ENCODE results near the gene PCSK5. TPM values are rescaled to one million over a fixed set of nuclear protein-coding genes. Genes with fewer than 3 reads are reported as not detected.

The PCSK5 gene
- total and polyA plus RNA-seq, 3 experiments from 2014 or later = 1.6 to 1.9 (median 1.8) TPM

GRCh38 chr9:76374783-76375559 is 484.5 kb downstream of the PCSK5 start:
- H3K27ac ChIP-seq (ENCODE audit: low read depth, low read length) = no peak overlapping the region
- Mint-ChIP-seq H3K36me3 (no peaks in the 10 kb centered on the region), H3K27me3 (peaks cover 0 to 2% of the 10 kb centered on the region in 2 donors), H3K4me3 (no peak overlapping the region), H3K27ac (no peak overlapping the region), H3K4me1 (peaks cover 0 to 4% (median 2%) of the 10 kb centered on the region in 3 donors), H3K9me3 (no peaks in the 10 kb centered on the region)
- H3K4me3 ChIP-seq (ENCODE audit: low read length) = no peak overlapping the region
- no peaks in the 10 kb centered on the region for H3K4me1 ChIP-seq (ENCODE audit: insufficient read depth, low read length)
- H3K27me3 ChIP-seq (ENCODE audit: insufficient read depth, low read length, poor library complexity, severe bottlenecking) = no peaks in the 10 kb centered on the region
- no peaks in the 10 kb centered on the region for H3K9me3 ChIP-seq (ENCODE audit: low read length)
- CTCF ChIA-PET = no interaction called here
- DNase-seq = no peak
- POLR2A ChIA-PET = no interaction called here
- no peaks in the 10 kb centered on the region for H3K36me3 ChIP-seq (ENCODE audit: insufficient read depth, low read length)

GRCh38 chr9:76377791-76378190 is 487.3 kb downstream of the PCSK5 start:
- no peak overlapping the region for H3K4me3 ChIP-seq (ENCODE audit: low read length)
- ChIA-PET POLR2A (no interaction called here), CTCF (interaction anchor here (1.1 kb wide), 1 partner anchor 17 kb away, joined by 3 read pairs; no protein-coding TSS in a partner anchor)
- H3K27ac ChIP-seq (ENCODE audit: low read depth, low read length) = no peak overlapping the region
- no peak overlapping the region for H3K27ac Mint-ChIP-seq
- no peak for DNase-seq
- H3K4me1 ChIP-seq (ENCODE audit: insufficient read depth, low read length) = no peaks in the 10 kb centered on the region
- H3K9me3 Mint-ChIP-seq = no peaks in the 10 kb centered on the region
- H3K36me3 ChIP-seq (ENCODE audit: insufficient read depth, low read length) = no peaks in the 10 kb centered on the region
- H3K4me1 Mint-ChIP-seq = peaks cover 0 to 4% (median 2%) of the 10 kb centered on the region in 3 donors
- H3K27me3 ChIP-seq (ENCODE audit: insufficient read depth, low read length, poor library complexity, severe bottlenecking) = no peaks in the 10 kb centered on the region
- H3K36me3 Mint-ChIP-seq = peaks cover 2 to 4% (median 3%) of the 10 kb centered on the region in 3 donors
- H3K9me3 ChIP-seq (ENCODE audit: low read length) = no peaks in the 10 kb centered on the region
- no peak overlapping the region for H3K4me3 Mint-ChIP-seq
- H3K27me3 Mint-ChIP-seq = peaks cover 0 to 2% of the 10 kb centered on the region in 2 donors

DNA sequence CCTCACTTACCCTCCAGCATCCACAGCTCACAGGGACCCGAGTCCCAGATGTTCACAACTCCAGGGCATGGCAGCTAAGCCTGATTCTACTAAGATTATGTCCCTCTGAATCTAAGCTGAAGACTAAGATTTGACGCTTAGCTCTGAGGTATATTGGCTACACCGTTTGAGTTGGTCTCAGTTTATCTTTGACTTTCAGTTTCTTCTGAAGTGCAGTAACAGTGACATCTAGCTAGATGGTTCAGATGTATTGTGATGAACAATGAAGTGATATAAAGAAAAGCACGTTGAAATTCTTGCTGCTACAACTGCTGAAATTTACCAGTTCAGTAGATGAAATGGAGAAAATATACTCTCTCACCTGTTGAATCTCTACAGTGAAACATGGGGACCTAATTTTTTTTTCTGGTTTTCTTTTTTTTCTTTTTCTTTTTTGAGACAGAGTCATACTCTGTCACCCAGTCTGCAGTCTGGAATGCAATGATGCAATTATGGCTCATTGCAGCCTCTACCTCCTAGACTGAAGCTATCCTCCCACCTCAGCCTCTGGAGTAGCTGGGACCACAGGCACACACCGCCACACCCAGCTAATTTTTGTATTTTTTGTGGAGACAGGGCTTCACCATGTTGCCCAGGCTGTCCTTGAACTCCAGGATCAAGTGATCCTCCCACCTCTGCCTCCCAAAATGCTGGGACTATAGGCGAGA is 488.0 kb downstream of the PCSK5 start:
- H3K36me3 ChIP-seq (ENCODE audit: insufficient read depth, low read length) = no peaks in the 10 kb centered on the region
- H3K27ac ChIP-seq (ENCODE audit: low read depth, low read length) = no peak overlapping the region
- Mint-ChIP-seq H3K9me3 (no peaks in the 10 kb centered on the region), H3K27ac (peak overlapping the region in 1 of 8 donors; percentile 43), H3K27me3 (peaks cover 0 to 2% of the 10 kb centered on the region in 2 donors), H3K4me3 (no peak overlapping the region), H3K36me3 (peaks cover 5 to 10% (median 9%) of the 10 kb centered on the region in 3 donors), H3K4me1 (peaks cover 0 to under 1% (median 0%) of the 10 kb centered on the region in 3 donors)
- H3K4me3 ChIP-seq (ENCODE audit: low read length) = no peak overlapping the region
- H3K4me1 ChIP-seq (ENCODE audit: insufficient read depth, low read length) = no peaks in the 10 kb centered on the region
- H3K9me3 ChIP-seq (ENCODE audit: low read length) = no peaks in the 10 kb centered on the region
- ChIA-PET CTCF (no interaction called here), POLR2A (no interaction called here)
- DNase-seq = no peak
- no peaks in the 10 kb centered on the region for H3K27me3 ChIP-seq (ENCODE audit: insufficient read depth, low read length, poor library complexity, severe bottlenecking)

- no peak for DNase-seq
- Histone ChIP-seq H3K9me3 (ENCODE audit: low read length) (no peaks in the 10 kb centered on the region), H3K27ac (ENCODE audit: low read depth, low read length) (no peak overlapping the region), H3K27me3 (ENCODE audit: insufficient read depth, low read length, poor library complexity, severe bottlenecking) (no peaks in the 10 kb centered on the region), H3K4me1 (ENCODE audit: insufficient read depth, low read length) (no peaks in the 10 kb centered on the region), H3K4me3 (ENCODE audit: low read length) (no peak overlapping the region), H3K36me3 (ENCODE audit: insufficient read depth, low read length) (no peaks in the 10 kb centered on the region)
- peaks cover 6 to 18% (median 12%) of the 10 kb centered on the region in 3 donors for H3K36me3 Mint-ChIP-seq
- peak overlapping the region in 1 of 8 donors; percentile 79 for H3K27ac Mint-ChIP-seq
- no peaks in the 10 kb centered on the region for H3K9me3 Mint-ChIP-seq
- no peak overlapping the region for H3K4me3 Mint-ChIP-seq
- ChIA-PET POLR2A (no interaction called here), CTCF (no interaction called here)
- H3K27me3 Mint-ChIP-seq = peaks cover 0 to 2% of the 10 kb centered on the region in 2 donors
- no peaks in the 10 kb centered on the region for H3K4me1 Mint-ChIP-seq
Measured at GRCh38 chr9:76379494-76379893, 489.0 kb downstream of the PCSK5 start.

DNA sequence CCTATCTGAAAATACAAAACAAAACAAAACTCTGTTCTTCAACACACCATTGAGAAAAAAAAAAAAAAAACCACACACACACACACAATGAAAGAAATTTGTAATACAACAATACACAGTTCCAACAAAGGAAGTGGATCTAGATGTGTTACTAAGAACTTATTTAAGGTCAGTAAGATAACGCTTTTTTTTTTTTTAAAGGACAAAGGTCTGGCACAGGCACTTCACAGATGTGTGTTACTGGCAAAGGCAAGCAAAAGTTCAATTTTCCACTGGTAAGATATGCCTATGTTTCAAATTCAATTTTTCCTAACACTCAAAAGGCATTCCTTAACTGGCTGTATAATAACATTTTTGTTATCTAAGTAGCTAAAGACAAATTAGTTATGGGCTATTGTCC is 500.2 kb downstream of the PCSK5 start:
- no peak for DNase-seq
- Histone ChIP-seq H3K4me1 (ENCODE audit: insufficient read depth, low read length) (peaks cover 16% of the 10 kb centered on the region), H3K9me3 (ENCODE audit: low read length) (no peaks in the 10 kb centered on the region), H3K4me3 (ENCODE audit: low read length) (no peak overlapping the region), H3K27ac (ENCODE audit: low read depth, low read length) (no peak overlapping the region), H3K36me3 (ENCODE audit: insufficient read depth, low read length) (peaks cover 16% of the 10 kb centered on the region), H3K27me3 (ENCODE audit: insufficient read depth, low read length, poor library complexity, severe bottlenecking) (no peaks in the 10 kb centered on the region)
- CTCF ChIA-PET = no interaction called here
- Mint-ChIP-seq H3K27me3 (no peaks in the 10 kb centered on the region), H3K9me3 (no peaks in the 10 kb centered on the region), H3K4me1 (peaks cover 31 to 47% (median 45%) of the 10 kb centered on the region in 3 donors), H3K36me3 (peaks cover 8 to 49% (median 15%) of the 10 kb centered on the region in 3 donors), H3K4me3 (no peak overlapping the region), H3K27ac (peak overlapping the region in 1 of 8 donors; percentile 92)
- POLR2A ChIA-PET = no interaction called here

DNA sequence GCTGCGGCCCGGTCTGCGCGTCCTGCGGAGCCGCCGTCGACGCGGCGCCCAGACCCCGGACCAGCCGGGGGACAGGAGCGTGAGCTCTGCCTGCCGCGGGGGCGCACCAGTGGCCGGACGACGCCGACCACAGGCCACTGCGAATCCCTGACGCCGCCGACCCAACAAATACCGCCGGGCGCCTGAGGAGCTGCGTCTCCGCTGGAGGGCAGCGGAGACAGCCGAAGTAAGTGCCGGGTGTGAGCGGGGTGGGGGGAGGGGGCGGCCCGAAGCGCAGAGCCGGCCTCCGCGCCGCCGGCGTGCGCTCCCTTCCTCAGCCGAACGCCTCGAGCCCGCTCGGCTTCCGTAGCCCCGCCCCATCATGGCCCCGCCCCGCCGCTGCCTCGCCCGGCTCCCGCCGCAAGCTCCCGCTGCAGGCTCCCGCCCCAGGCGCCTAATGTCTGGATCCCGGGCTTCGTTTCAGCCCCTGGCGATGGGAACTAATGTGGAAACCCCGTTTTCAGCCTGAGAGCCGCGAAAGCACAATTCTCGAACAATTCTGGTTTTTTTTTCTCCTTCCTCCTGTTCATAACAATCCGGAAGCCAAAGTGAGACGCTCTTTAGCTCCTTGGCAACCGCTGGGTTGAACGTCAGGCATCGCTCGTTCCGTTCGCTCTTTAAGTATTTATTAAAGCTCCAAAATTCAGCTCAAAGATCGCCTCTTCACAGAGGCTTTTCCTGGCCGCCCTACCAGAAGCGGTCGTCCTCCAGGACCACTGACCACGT is 503.9 kb downstream of the PCSK5 start, which contains the start of gene RFK:
RFK (minus strand) TSS at position 232 of the 765 bp plus-strand sequence. CDS start 255 bp downstream, outside the sequence.
- POLR2A ChIA-PET = interaction anchor here (0.5 to 1.5 kb wide), 5 partner anchors 12 to 1442 kb away, joined by 3 to 7 read pairs (median 3); partner anchors contain the start of gene GCNT1
- H3K27me3 Mint-ChIP-seq = no peaks in the 10 kb centered on the region
- H3K36me3 Mint-ChIP-seq = peaks cover 8 to 20% (median 8%) of the 10 kb centered on the region in 3 donors
- DNase-seq = peak; percentile 88 to 95 (median 92)
- H3K4me3 ChIP-seq (ENCODE audit: low read length) = peak within 1 kb of the TSS; percentile 87
- H3K4me3 Mint-ChIP-seq = peak within 1 kb of the TSS; percentile 92 to 97 (median 95)
- H3K27me3 ChIP-seq (ENCODE audit: insufficient read depth, low read length, poor library complexity, severe bottlenecking) = no peaks in the 10 kb centered on the region
- peak within 1 kb of the TSS; percentile 89 for H3K27ac ChIP-seq (ENCODE audit: low read depth, low read length)
- no peaks in the 10 kb centered on the region for H3K9me3 Mint-ChIP-seq
- peaks cover 18% of the 10 kb centered on the region for H3K4me1 ChIP-seq (ENCODE audit: insufficient read depth, low read length)
- H3K36me3 ChIP-seq (ENCODE audit: insufficient read depth, low read length) = no peaks in the 10 kb centered on the region
- H3K9me3 ChIP-seq (ENCODE audit: low read length) = no peaks in the 10 kb centered on the region
- H3K27ac Mint-ChIP-seq = peak within 1 kb of the TSS; percentile 96 to 100 (median 98)
- H3K4me1 Mint-ChIP-seq = peaks cover 28 to 43% (median 39%) of the 10 kb centered on the region in 3 donors
- CTCF ChIA-PET = interaction anchor here (0.8 to 2.2 kb wide), 12 partner anchors 8 to 1441 kb away, joined by 3 to 12 read pairs (median 4); partner anchors contain the start of genes C9orf40 and GCNT1

- peak overlapping the region; percentile 87 for H3K4me3 ChIP-seq (ENCODE audit: low read length)
- ChIA-PET CTCF (interaction anchor here (0.8 to 2.2 kb wide), 6 partner anchors 10 to 1366 kb away, joined by 3 to 12 read pairs (median 4); no protein-coding TSS in a partner anchor), POLR2A (interaction anchor here (0.5 to 0.7 kb wide), 3 partner anchors 11 to 1368 kb away, joined by 3 to 7 read pairs (median 3); partner anchors contain the start of gene GCNT1)
- H3K9me3 ChIP-seq (ENCODE audit: low read length) = no peaks in the 10 kb centered on the region
- peak overlapping the region; percentile 89 for H3K27ac ChIP-seq (ENCODE audit: low read depth, low read length)
- no peaks in the 10 kb centered on the region for H3K36me3 ChIP-seq (ENCODE audit: insufficient read depth, low read length)
- Mint-ChIP-seq H3K36me3 (peaks cover 5 to 17% (median 8%) of the 10 kb centered on the region in 3 donors), H3K27ac (peak overlapping the region; percentile 96 to 100 (median 98)), H3K9me3 (no peaks in the 10 kb centered on the region), H3K4me3 (peak overlapping the region; percentile 92 to 97 (median 95)), H3K4me1 (peaks cover 28 to 40% (median 39%) of the 10 kb centered on the region in 3 donors), H3K27me3 (no peaks in the 10 kb centered on the region)
- H3K27me3 ChIP-seq (ENCODE audit: insufficient read depth, low read length, poor library complexity, severe bottlenecking) = no peaks in the 10 kb centered on the region
- H3K4me1 ChIP-seq (ENCODE audit: insufficient read depth, low read length) = peaks cover 18% of the 10 kb centered on the region
- DNase-seq = peak in 4 of 5 donors; percentile 26 to 74 (median 60)
Measured at GRCh38 chr9:76394960-76395252, 504.4 kb downstream of the PCSK5 start.
